SK-N-SH (cell line): Measurements from ENCODE around the gene SLC2A13. TPM values are rescaled to one million over a fixed set of nuclear protein-coding genes. Genes with fewer than 3 reads are reported as not detected.

Source experiments
- CTCF ChIA-PET: fragments of 300-600, 350-600 bp; formaldehyde crosslinking; extraction: SDS; loops from one replicate; lab custom pipeline; 2021; lab: Yijun Ruan, JAX
- POLR2A ChIA-PET: fragments of 350-600 bp; sonication (Branson Sonifier 250); formaldehyde crosslinking; extraction: SDS; loops from one replicate; lab custom pipeline; 2020; ENCODE audit warnings: antibody characterized with exemption, inconsistent platforms; lab: Yijun Ruan, JAX
- DNase-seq: peaks from one replicate; pipeline ENCODE4 v3.0.0; 2012
- H2AFZ ChIP-seq: fragments of 200-600 bp; sonication (generic); 2 replicates; pipeline ENCODE4 v1.8.1; 2016; ENCODE audit warnings: antibody characterized with exemption, mild to moderate bottlenecking, low read depth
- H3F3A ChIP-seq: fragments of 200-600 bp; sonication (generic); replicated peaks from 2 replicates; pipeline ENCODE3; 2016; ENCODE audit warnings: antibody characterized with exemption, mild to moderate bottlenecking; ENCODE audit not compliant: insufficient read depth
- H3K27ac ChIP-seq, 2 experiments: fragments of 200-500 bp in 1 of 2; fragments of 200-600 bp in 1 of 2; sonication (Bioruptor generic) in 1 of 2; sonication (generic), shearing (Covaris generic) in 1 of 2; 2 replicates each; pipeline versions ENCODE4 v1.5.1 to v1.6.1; 2014 to 2016; ENCODE audit warnings: low read depth in 2 of 2, inconsistent platforms in 1 of 2, low read length in 1 of 2, mild to moderate bottlenecking in 1 of 2, mixed read lengths in 1 of 2
- H3K27me3 ChIP-seq: fragments of 200-600 bp; sonication (generic), shearing (Covaris generic); 2 replicates; pipeline ENCODE4 v1.6.1; 2016; ENCODE audit warnings: mixed run types; ENCODE audit not compliant: insufficient read depth
- H3K36me3 ChIP-seq, 2 experiments: fragments of 200-500 bp in 1 of 2; fragments of 200-600 bp in 1 of 2; sonication (Bioruptor generic) in 1 of 2; sonication (generic) in 1 of 2; replicated peaks in 1 of 2; 2 replicates each; pipeline versions ENCODE3 to v1.5.1; 2014 to 2016; ENCODE audit warnings: low read length in 1 of 2, mild to moderate bottlenecking in 1 of 2; ENCODE audit not compliant: insufficient read depth in 2 of 2, control insufficient read depth in 1 of 2
- H3K4me1 ChIP-seq, 2 experiments: fragments of 200-500 bp in 1 of 2; fragments of 200-600 bp in 1 of 2; sonication (Bioruptor generic) in 1 of 2; sonication (generic), shearing (Covaris generic) in 1 of 2; 2 replicates each; pipeline versions ENCODE4 v1.5.1 to v1.6.1; 2014 to 2016; ENCODE audit warnings: low read depth in 1 of 2, low read length in 1 of 2, mixed run types in 1 of 2; ENCODE audit not compliant: insufficient read depth in 2 of 2, control insufficient read depth in 1 of 2
- H3K4me2 ChIP-seq: fragments of 200-600 bp; sonication (generic), shearing (Covaris generic); 2 replicates; pipeline ENCODE4 v1.6.1; 2017; ENCODE audit warnings: mixed run types
- H3K4me3 ChIP-seq, 2 experiments: fragments of 200-500 bp in 1 of 2; fragments of 200-600 bp in 1 of 2; sonication (Bioruptor generic) in 1 of 2; sonication (generic), shearing (Covaris generic) in 1 of 2; 2 replicates each; pipeline versions ENCODE4 v1.5.1 to v1.8.1; 2014 to 2016; ENCODE audit warnings: low read depth in 2 of 2, inconsistent platforms in 1 of 2, low read length in 1 of 2, mild to moderate bottlenecking in 1 of 2, mixed read lengths in 1 of 2, moderate library complexity in 1 of 2
- H3K79me2 ChIP-seq: fragments of 200-600 bp; sonication (generic); 2 replicates; pipeline ENCODE4 v1.8.1; 2017; ENCODE audit warnings: mild to moderate bottlenecking; ENCODE audit not compliant: insufficient read depth
- H3K9ac ChIP-seq: fragments of 200-600 bp; sonication (generic); 2 replicates; pipeline ENCODE4 v1.6.1; 2017; ENCODE audit warnings: mixed run types
- H3K9me2 ChIP-seq: fragments of 200-600 bp; sonication (generic); 2 replicates; pipeline ENCODE4 v1.6.1; 2017; ENCODE audit warnings: mixed run types
- H3K9me3 ChIP-seq: fragments of 200-600 bp; sonication (generic); 2 replicates; pipeline ENCODE4 v1.6.1; 2017; ENCODE audit warnings: mixed run types, mild to moderate bottlenecking, moderate library complexity
- H4K20me1 ChIP-seq: fragments of 200-600 bp; sonication (generic); 2 replicates; pipeline ENCODE4 v1.6.1; 2017; ENCODE audit warnings: mild to moderate bottlenecking, mixed run types; ENCODE audit not compliant: insufficient read depth
- CHD2 ChIP-seq: fragments of 150-350 bp; IDR thresholded peaks from 2 replicates; pipeline ENCODE4 v1.6.1; 2018; ENCODE audit warnings: low read length; ENCODE audit not compliant: partially characterized antibody
- EP300 ChIP-seq, 2 experiments: IDR thresholded peaks; 2 replicates each; pipeline versions ENCODE4 v1.4.0 to v1.6.1; 2012; ENCODE audit warnings: borderline replicate concordance in 1 of 2, low read depth in 1 of 2, low read length in 1 of 2
- EZH2phosphoT487 ChIP-seq: fragments of 200-600 bp; sonication (generic); IDR thresholded peaks from 2 replicates; pipeline ENCODE4 v1.6.1; 2017; ENCODE audit warnings: low read depth, mixed run types, mild to moderate bottlenecking, antibody characterized with exemption, moderate library complexity, borderline replicate concordance
- FOXM1 ChIP-seq: IDR thresholded peaks from 2 replicates; pipeline ENCODE4 v1.4.0; 2012; ENCODE audit warnings: low read depth, mild to moderate bottlenecking
- GABPA ChIP-seq: IDR thresholded peaks from 2 replicates; pipeline ENCODE4 v1.4.0; 2012; ENCODE audit warnings: low read depth, mild to moderate bottlenecking
- MEF2A ChIP-seq: IDR thresholded peaks from 2 replicates; pipeline ENCODE4 v1.4.0; 2012; ENCODE audit warnings: low read depth, borderline replicate concordance
- NFIC ChIP-seq: IDR thresholded peaks from 2 replicates; pipeline ENCODE4 v1.4.0; 2012; ENCODE audit warnings: borderline replicate concordance
- PBX3 ChIP-seq: IDR thresholded peaks from 2 replicates; pipeline ENCODE4; 2012
- POLR2AphosphoS5 ChIP-seq: IDR thresholded peaks from 2 replicates; pipeline ENCODE4 v1.6.1; 2012; ENCODE audit warnings: low read depth, low read length
- RAD21 ChIP-seq: IDR thresholded peaks from 2 replicates; pipeline ENCODE4 v1.6.1; 2012; ENCODE audit warnings: mild to moderate bottlenecking, low read length
- RCOR1 ChIP-seq: fragments of 150-350 bp; IDR thresholded peaks from 2 replicates; pipeline ENCODE4 v1.6.1; 2017; ENCODE audit warnings: antibody characterized with exemption, low read length
- SIN3A ChIP-seq: IDR thresholded peaks from 2 replicates; pipeline ENCODE4 v1.6.1; 2012; ENCODE audit warnings: low read depth, mild to moderate bottlenecking, low read length, moderate library complexity, borderline replicate concordance
- SMC3 ChIP-seq: IDR thresholded peaks from 2 replicates; pipeline ENCODE4 v1.6.1; 2012; ENCODE audit warnings: low read depth, low read length, improper control_type of control experiment
- TEAD4 ChIP-seq: IDR thresholded peaks from 2 replicates; pipeline ENCODE4 v1.4.0; 2012; ENCODE audit warnings: mild to moderate bottlenecking, borderline replicate concordance; ENCODE audit not compliant: insufficient read depth
- USF2 ChIP-seq: fragments of 150-350 bp; IDR thresholded peaks from 2 replicates; pipeline ENCODE4 v1.6.1; 2017; ENCODE audit warnings: antibody characterized with exemption, low read length, low read depth, borderline replicate concordance
- YY1 ChIP-seq: IDR thresholded peaks from 2 replicates; pipeline ENCODE4 v1.4.0; 2012; ENCODE audit warnings: low read depth, mild to moderate bottlenecking
- WGBS: methylation state at CpG from one replicate; pipeline ENCODE4 v1.1.6; 2017; ENCODE audit warnings: low lambda C conversion rate; 5-methylcytosine and 5-hydroxymethylcytosine counted together
- polyA plus RNA-seq, 3 experiments: library from polyadenylated mRNA; depleted of rRNA; stranded (reverse); fragments of >200 nt; gene quantifications; 2 replicates each; pipeline ENCODE4 v1.2.3, GENCODE V29; 2012
- TF ChIP-seq, protein P1 (sequence below): fragments of 150-350 bp; IDR thresholded peaks from 2 replicates; pipeline ENCODE4 v1.6.1; 2016; ENCODE audit warnings: mild to moderate bottlenecking, low read depth, low read length
- TF ChIP-seq, protein P2 (sequence below): IDR thresholded peaks from 2 replicates; pipeline ENCODE4 v1.4.0; 2012; ENCODE audit warnings: low read depth, borderline replicate concordance

Gene SLC2A13
- polyA plus RNA-seq, 1 of the 3 experiments (the other 2 are of a cell fraction) = 0.21 TPM

DNA sequence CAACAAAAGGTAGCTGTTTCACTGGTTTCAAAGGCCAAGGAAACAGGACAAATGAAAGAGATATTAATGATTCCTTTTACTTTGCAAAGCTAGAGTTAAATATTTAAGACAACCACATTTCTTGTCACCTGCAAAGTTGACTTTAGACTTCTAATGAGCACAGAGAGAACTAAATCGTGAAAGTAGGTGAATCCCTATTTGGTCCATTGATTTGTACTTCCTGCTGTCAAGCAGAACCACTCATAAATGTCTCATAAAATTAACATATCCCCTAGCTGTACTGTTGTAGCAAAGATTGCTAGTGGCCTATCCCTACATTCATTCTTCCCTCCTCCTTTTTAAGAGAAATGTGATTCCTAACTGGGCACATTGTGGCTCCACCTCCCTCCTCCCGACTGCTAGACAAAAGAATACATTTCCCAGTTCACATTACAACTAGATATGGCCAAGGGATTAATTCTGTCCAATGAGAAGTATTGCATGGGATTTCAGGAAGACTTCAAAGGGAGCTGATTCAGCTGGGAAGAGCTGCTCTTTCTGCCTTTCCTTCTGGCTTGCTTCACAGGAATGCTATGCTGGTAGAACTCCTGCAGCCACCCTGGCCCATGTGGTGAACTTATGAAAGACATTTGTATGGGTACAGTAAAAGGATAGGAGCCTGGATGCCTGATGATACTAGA lies 258.8 kb downstream of the SLC2A13 start:
- CTCF ChIA-PET = no interaction called here
- no peak overlapping the region for H3K4me2 ChIP-seq
- TF ChIP-seq, protein P1, sequence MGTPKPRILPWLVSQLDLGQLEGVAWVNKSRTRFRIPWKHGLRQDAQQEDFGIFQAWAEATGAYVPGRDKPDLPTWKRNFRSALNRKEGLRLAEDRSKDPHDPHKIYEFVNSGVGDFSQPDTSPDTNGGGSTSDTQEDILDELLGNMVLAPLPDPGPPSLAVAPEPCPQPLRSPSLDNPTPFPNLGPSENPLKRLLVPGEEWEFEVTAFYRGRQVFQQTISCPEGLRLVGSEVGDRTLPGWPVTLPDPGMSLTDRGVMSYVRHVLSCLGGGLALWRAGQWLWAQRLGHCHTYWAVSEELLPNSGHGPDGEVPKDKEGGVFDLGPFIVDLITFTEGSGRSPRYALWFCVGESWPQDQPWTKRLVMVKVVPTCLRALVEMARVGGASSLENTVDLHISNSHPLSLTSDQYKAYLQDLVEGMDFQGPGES = no peak
- TF ChIP-seq USF2 (no peak), CHD2 (no peak), RCOR1 (no peak), NFIC (no peak), POLR2AphosphoS5 (no peak), TEAD4 (no peak), GABPA (no peak), MEF2A (no peak), YY1 (no peak), EZH2phosphoT487 (no peak), SMC3 (no peak), PBX3 (no peak), RAD21 (no peak), FOXM1 (no peak), EP300 (IDR thresholded peaks at IDR 0.05; ENCODE audit: borderline replicate concordance in 1 of 2, low read depth in 1 of 2, low read length in 1 of 2) (no peak), SIN3A (no peak)
- TF ChIP-seq, protein P2, sequence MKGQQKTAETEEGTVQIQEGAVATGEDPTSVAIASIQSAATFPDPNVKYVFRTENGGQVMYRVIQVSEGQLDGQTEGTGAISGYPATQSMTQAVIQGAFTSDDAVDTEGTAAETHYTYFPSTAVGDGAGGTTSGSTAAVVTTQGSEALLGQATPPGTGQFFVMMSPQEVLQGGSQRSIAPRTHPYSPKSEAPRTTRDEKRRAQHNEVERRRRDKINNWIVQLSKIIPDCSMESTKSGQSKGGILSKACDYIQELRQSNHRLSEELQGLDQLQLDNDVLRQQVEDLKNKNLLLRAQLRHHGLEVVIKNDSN = no peak
- no peaks in the 10 kb centered on the region for H3K79me2 ChIP-seq
- H3K9me3 ChIP-seq = no peaks in the 10 kb centered on the region
- H3K9me2 ChIP-seq = no peaks in the 10 kb centered on the region
- no peak overlapping the region for H2AFZ ChIP-seq
- H3K4me3 ChIP-seq = no peak overlapping the region
- H3K27ac ChIP-seq = no peak overlapping the region
- H3K4me1 ChIP-seq = no peaks in the 10 kb centered on the region; a peak in 1 of 4 replicates
- no peaks in the 10 kb centered on the region for H4K20me1 ChIP-seq
- H3K36me3 ChIP-seq = no peaks in the 10 kb centered on the region
- H3F3A ChIP-seq = no peaks in the 10 kb centered on the region
- H3K9ac ChIP-seq = no peak overlapping the region
- no peaks in the 10 kb centered on the region for H3K27me3 ChIP-seq
- POLR2A ChIA-PET = no interaction called here
- 31% methylated on average over 2 of the region's 2 CpGs for WGBS
- no peak for DNase-seq
